HEK293 (cell line): Measurements from ENCODE around the gene ZNHIT3.

ENCODE experiments used
- BCL11A ChIP-seq: fragments of 450-650 bp; formaldehyde crosslinking; IDR thresholded peaks from 2 replicates; pipeline ENCODE4 v1.5.1; 2016; ENCODE audit warnings: low read depth, missing biosample characterization, missing genetic modification characterization
- EGR2 ChIP-seq: fragments of 450-650 bp; formaldehyde crosslinking; IDR thresholded peaks from 2 replicates; pipeline ENCODE4 v1.5.1; 2016; ENCODE audit warnings: low read depth, missing biosample characterization, missing genetic modification characterization
- FEZF1 ChIP-seq: fragments of 450-650 bp; formaldehyde crosslinking; IDR thresholded peaks from 2 replicates; pipeline ENCODE4 v1.5.1; 2016; ENCODE audit warnings: missing biosample characterization, missing genetic modification characterization
- GLIS1 ChIP-seq: fragments of 450-650 bp; formaldehyde crosslinking; IDR thresholded peaks from 2 replicates; pipeline ENCODE4 v1.5.1; 2016; ENCODE audit warnings: missing biosample characterization, missing genetic modification characterization
- HIC1 ChIP-seq: fragments of 450-650 bp; formaldehyde crosslinking; IDR thresholded peaks from 2 replicates; pipeline ENCODE4 v1.5.1; 2016; ENCODE audit warnings: missing biosample characterization, missing genetic modification characterization
- HOXA7 ChIP-seq: sonication (generic); formaldehyde crosslinking; IDR thresholded peaks from 2 replicates; pipeline ENCODE4 v1.8.1; 2022; ENCODE audit warnings: missing genetic modification reagents, borderline replicate concordance
- PRDM10 ChIP-seq: fragments of 450-650 bp; formaldehyde crosslinking; IDR thresholded peaks from 2 replicates; pipeline ENCODE4 v1.5.1; 2016; ENCODE audit warnings: missing biosample characterization, missing genetic modification characterization
- PRDM4 ChIP-seq: fragments of 450-650 bp; formaldehyde crosslinking; IDR thresholded peaks from 2 replicates; pipeline ENCODE4 v1.5.1; 2017; ENCODE audit warnings: missing biosample characterization, missing genetic modification characterization
- REPIN1 ChIP-seq: fragments of 450-650 bp; formaldehyde crosslinking; IDR thresholded peaks from 2 replicates; pipeline ENCODE4 v1.5.1; 2017; ENCODE audit warnings: missing biosample characterization, missing genetic modification characterization, low read depth
- ZIC2 ChIP-seq: fragments of 450-650 bp; formaldehyde crosslinking; IDR thresholded peaks from 2 replicates; pipeline ENCODE4 v1.5.1; 2016; ENCODE audit warnings: missing biosample characterization, missing genetic modification characterization
- ZNF138 ChIP-seq: fragments of 450-650 bp; formaldehyde crosslinking; IDR thresholded peaks from 2 replicates; pipeline ENCODE4 v1.5.1; 2016; ENCODE audit warnings: missing biosample characterization, missing genetic modification characterization, borderline replicate concordance
- ZNF19 ChIP-seq: fragments of 450-650 bp; formaldehyde crosslinking; IDR thresholded peaks from 2 replicates; pipeline ENCODE4; 2016; ENCODE audit warnings: missing biosample characterization, missing genetic modification characterization, low read depth
- ZNF202 ChIP-seq: fragments of 450-650 bp; formaldehyde crosslinking; IDR thresholded peaks from 2 replicates; pipeline ENCODE4 v1.5.1; 2016; ENCODE audit warnings: missing biosample characterization, missing genetic modification characterization, borderline replicate concordance
- ZNF211 ChIP-seq: fragments of 450-650 bp; formaldehyde crosslinking; IDR thresholded peaks from 2 replicates; pipeline ENCODE4 v1.5.1; 2016; ENCODE audit warnings: low read depth, missing biosample characterization, missing genetic modification characterization
- ZNF223 ChIP-seq: fragments of 450-650 bp; formaldehyde crosslinking; IDR thresholded peaks from 2 replicates; pipeline ENCODE4 v1.5.1; 2016; ENCODE audit warnings: missing biosample characterization, missing genetic modification characterization
- ZNF354C ChIP-seq: fragments of 450-650 bp; formaldehyde crosslinking; IDR thresholded peaks from 2 replicates; pipeline ENCODE4 v1.5.1; 2016; ENCODE audit warnings: missing biosample characterization, missing genetic modification characterization, low read depth, borderline replicate concordance
- ZNF48 ChIP-seq: fragments of 450-650 bp; formaldehyde crosslinking; IDR thresholded peaks from 2 replicates; pipeline ENCODE4 v1.5.1; 2016; ENCODE audit warnings: missing biosample characterization, missing genetic modification characterization
- ZNF501 ChIP-seq: fragments of 450-650 bp; formaldehyde crosslinking; IDR thresholded peaks from 2 replicates; pipeline ENCODE4 v1.5.1; 2016; ENCODE audit warnings: missing biosample characterization, missing genetic modification characterization
- ZNF571 ChIP-seq: fragments of 450-650 bp; formaldehyde crosslinking; IDR thresholded peaks from 2 replicates; pipeline ENCODE4 v1.5.0; 2017; ENCODE audit warnings: missing biosample characterization, missing genetic modification characterization
- ZNF658 ChIP-seq: fragments of 450-650 bp; formaldehyde crosslinking; IDR thresholded peaks from 2 replicates; pipeline ENCODE4; 2016; ENCODE audit warnings: missing biosample characterization, missing genetic modification characterization
- ZNF76 ChIP-seq: fragments of 450-650 bp; formaldehyde crosslinking; IDR thresholded peaks from 2 replicates; pipeline ENCODE4; 2016; ENCODE audit warnings: low read depth, missing biosample characterization, missing genetic modification characterization, borderline replicate concordance
- ZNF776 ChIP-seq: fragments of 450-650 bp; formaldehyde crosslinking; IDR thresholded peaks from 2 replicates; pipeline ENCODE4 v1.5.0; 2017; ENCODE audit warnings: missing biosample characterization, missing genetic modification characterization, borderline replicate concordance
- ZXDB ChIP-seq: fragments of 450-650 bp; formaldehyde crosslinking; IDR thresholded peaks from 2 replicates; pipeline ENCODE4 v1.5.1; 2016; ENCODE audit warnings: missing biosample characterization, missing genetic modification characterization
- TF ChIP-seq, protein P1 (sequence below): fragments of 450-650 bp; formaldehyde crosslinking; IDR thresholded peaks from 2 replicates; pipeline ENCODE4 v1.5.1; 2017; ENCODE audit warnings: missing biosample characterization, mild to moderate bottlenecking, missing genetic modification characterization, moderate library complexity
- TF ChIP-seq, protein P2 (sequence below): fragments of 450-650 bp; formaldehyde crosslinking; IDR thresholded peaks from 2 replicates; pipeline ENCODE4 v1.5.1; 2017; ENCODE audit warnings: missing biosample characterization, missing genetic modification characterization
- TF ChIP-seq, protein P3 (sequence below): fragments of 450-650 bp; formaldehyde crosslinking; IDR thresholded peaks from 2 replicates; pipeline ENCODE4 v1.5.1; 2016; ENCODE audit warnings: missing biosample characterization, missing genetic modification characterization

ZNHIT3 gene

GRCh38 chr17:36534840-36535668 is 48.6 kb downstream of the ZNHIT3 start, which contains the start of the genes MYO19 and PIGW (continued):
- TF ChIP-seq ZNF202 (tag by site-specific recombination) (no peak), ZNF501 (tag by site-specific recombination) (peak; percentile 67; the same call in 1 of the 2 replicates), ZNF48 (tag by site-specific recombination) (no peak), GLIS1 (tag by site-specific recombination) (peak; percentile 72), ZNF776 (tag by site-specific recombination) (no peak), HIC1 (peak; percentile 99), ZNF658 (no peak), ZNF223 (tag by site-specific recombination) (no peak; the same call in 1 of the 2 replicates), HOXA7 (no peak), ZNF76 (peak; percentile 53; the same call in 1 of the 2 replicates), ZNF571 (tag by site-specific recombination) (no peak), ZXDB (no peak), ZIC2 (tag by site-specific recombination) (no peak), ZNF354C (tag by site-specific recombination) (no peak), ZNF211 (tag by site-specific recombination) (no peak), EGR2 (tag by site-specific recombination) (peak; percentile 43), ZNF138 (no peak), FEZF1 (tag by site-specific recombination) (peak; percentile 78), PRDM4 (no peak; the same call in 1 of the 2 replicates), BCL11A (0 out of 2 replicates have a peak, but pooled peaks have one; percentile 38), PRDM10 (tag by site-specific recombination) (peak; percentile 72), ZNF19 (tag by site-specific recombination) (no peak), REPIN1 (tag by site-specific recombination) (0 out of 2 replicates have a peak, but pooled peaks have one; percentile 58)
- TF ChIP-seq, protein P1, sequence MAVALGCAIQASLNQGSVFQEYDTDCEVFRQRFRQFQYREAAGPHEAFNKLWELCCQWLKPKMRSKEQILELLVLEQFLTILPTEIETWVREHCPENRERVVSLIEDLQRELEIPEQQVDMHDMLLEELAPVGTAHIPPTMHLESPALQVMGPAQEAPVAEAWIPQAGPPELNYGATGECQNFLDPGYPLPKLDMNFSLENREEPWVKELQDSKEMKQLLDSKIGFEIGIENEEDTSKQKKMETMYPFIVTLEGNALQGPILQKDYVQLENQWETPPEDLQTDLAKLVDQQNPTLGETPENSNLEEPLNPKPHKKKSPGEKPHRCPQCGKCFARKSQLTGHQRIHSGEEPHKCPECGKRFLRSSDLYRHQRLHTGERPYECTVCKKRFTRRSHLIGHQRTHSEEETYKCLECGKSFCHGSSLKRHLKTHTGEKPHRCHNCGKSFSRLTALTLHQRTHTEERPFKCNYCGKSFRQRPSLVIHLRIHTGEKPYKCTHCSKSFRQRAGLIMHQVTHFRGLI (tag by site-specific recombination) = peak; percentile 97
- TF ChIP-seq, protein P2, sequence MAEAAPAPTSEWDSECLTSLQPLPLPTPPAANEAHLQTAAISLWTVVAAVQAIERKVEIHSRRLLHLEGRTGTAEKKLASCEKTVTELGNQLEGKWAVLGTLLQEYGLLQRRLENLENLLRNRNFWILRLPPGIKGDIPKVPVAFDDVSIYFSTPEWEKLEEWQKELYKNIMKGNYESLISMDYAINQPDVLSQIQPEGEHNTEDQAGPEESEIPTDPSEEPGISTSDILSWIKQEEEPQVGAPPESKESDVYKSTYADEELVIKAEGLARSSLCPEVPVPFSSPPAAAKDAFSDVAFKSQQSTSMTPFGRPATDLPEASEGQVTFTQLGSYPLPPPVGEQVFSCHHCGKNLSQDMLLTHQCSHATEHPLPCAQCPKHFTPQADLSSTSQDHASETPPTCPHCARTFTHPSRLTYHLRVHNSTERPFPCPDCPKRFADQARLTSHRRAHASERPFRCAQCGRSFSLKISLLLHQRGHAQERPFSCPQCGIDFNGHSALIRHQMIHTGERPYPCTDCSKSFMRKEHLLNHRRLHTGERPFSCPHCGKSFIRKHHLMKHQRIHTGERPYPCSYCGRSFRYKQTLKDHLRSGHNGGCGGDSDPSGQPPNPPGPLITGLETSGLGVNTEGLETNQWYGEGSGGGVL (tag by site-specific recombination) = no peak
- TF ChIP-seq, protein P3, sequence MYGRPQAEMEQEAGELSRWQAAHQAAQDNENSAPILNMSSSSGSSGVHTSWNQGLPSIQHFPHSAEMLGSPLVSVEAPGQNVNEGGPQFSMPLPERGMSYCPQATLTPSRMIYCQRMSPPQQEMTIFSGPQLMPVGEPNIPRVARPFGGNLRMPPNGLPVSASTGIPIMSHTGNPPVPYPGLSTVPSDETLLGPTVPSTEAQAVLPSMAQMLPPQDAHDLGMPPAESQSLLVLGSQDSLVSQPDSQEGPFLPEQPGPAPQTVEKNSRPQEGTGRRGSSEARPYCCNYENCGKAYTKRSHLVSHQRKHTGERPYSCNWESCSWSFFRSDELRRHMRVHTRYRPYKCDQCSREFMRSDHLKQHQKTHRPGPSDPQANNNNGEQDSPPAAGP (tag by site-specific recombination) = no peak; the same call in none of the 2 replicates
